Esophagus muscularis mucosa (tissue), 4 donors: ENCODE data around the gene ENOSF1. TPM values are rescaled to one million over a fixed set of nuclear protein-coding genes. Genes with fewer than 3 reads are reported as not detected.

ENCODE experiments used
- DNase-seq: peaks from one replicate; pipeline ENCODE4 v3.0.0-alpha.2; 2017; ENCODE audit errors: extremely low spot score
- H3K27ac ChIP-seq, 4 donors: fragments of 200-600 bp; sonication (generic); replicated peaks in 1 of 4; 1 replicate in 3 of 4; 2 replicates in 1 of 4; pipeline ENCODE4 v1.5.1; 2016 to 2019; ENCODE audit warnings: mild to moderate bottlenecking in 1 of 4
- H3K27me3 ChIP-seq, 4 donors: fragments of 200-600 bp; sonication (generic); one replicate each; pipeline versions ENCODE4 v1.5.1 to v1.6.0; 2016 to 2019
- H3K36me3 ChIP-seq, 4 donors: fragments of 200-600 bp; sonication (generic); one replicate each; pipeline ENCODE4 v1.5.1; 2016 to 2019
- H3K4me1 ChIP-seq, 4 donors: fragments of 200-600 bp; sonication (generic); one replicate each; pipeline ENCODE4 v1.5.1; 2016 to 2019
- H3K4me3 ChIP-seq, 4 donors: fragments of 200-600 bp; sonication (generic); 1 replicate in 2 of 4; 2 replicates in 2 of 4; pipeline ENCODE4 v1.5.1; 2016 to 2019; ENCODE audit warnings: mild to moderate bottlenecking in 4 of 4, moderate library complexity in 1 of 4
- H3K9me3 ChIP-seq, 4 donors: fragments of 200-600 bp; sonication (generic); 1 replicate in 3 of 4; 2 replicates in 1 of 4; pipeline ENCODE4 v1.5.1; 2016 to 2019
- CTCF ChIP-seq, 3 experiments: fragments of 200-600 bp in 2 of 3; fragments of 450-650 bp in 1 of 3; sonication (generic) in 2 of 3; IDR thresholded peaks; one replicate each; pipeline ENCODE4 v1.5.1; 2017 to 2019; ENCODE audit warnings: antibody characterized with exemption in 3 of 3, mild to moderate bottlenecking in 2 of 3, moderate library complexity in 1 of 3
- EP300 ChIP-seq: sonication (generic); formaldehyde crosslinking; IDR thresholded peaks from one replicate; pipeline ENCODE4 v1.6.1; 2017; ENCODE audit warnings: antibody characterized with exemption
- POLR2A ChIP-seq: fragments of 450-650 bp; IDR thresholded peaks from one replicate; pipeline ENCODE4 v1.6.1; 2017; ENCODE audit warnings: antibody characterized with exemption, moderate library complexity, mild to moderate bottlenecking, low read depth
- POLR2AphosphoS5 ChIP-seq, 2 donors: sonication (generic); formaldehyde crosslinking; IDR thresholded peaks; one replicate each; pipeline ENCODE4 v1.6.1; 2017; ENCODE audit warnings: antibody characterized with exemption in 2 of 2
- WGBS: methylation state at CpG from one replicate; pipeline ENCODE4 v1.1.5; 2018; 5-methylcytosine and 5-hydroxymethylcytosine counted together
- intact Hi-C: fragments of 100-400 bp; cut with DNase I; formaldehyde crosslinking; loops from one replicate; pipeline ENCODE4 v1.15.1; 2023
- total RNA-seq, 4 donors: library from RNA; depleted of rRNA; stranded (reverse); fragments of >200 nt; gene quantifications; one replicate each; pipeline versions ENCODE4 v1.1.0 to v1.2.1, GENCODE V29; 2016

The ENOSF1 gene
- total RNA-seq, 4 donors from 2014 or later, result 21.6 to 53.2 (median 26.1) TPM

GRCh38 chr18:675307-675706 lies 37.1 kb downstream of the ENOSF1 start:
- H3K9me3 ChIP-seq, result no peaks in the 10 kb centered on the region
- no peak for TF ChIP-seq POLR2AphosphoS5 (IDR thresholded peaks at IDR 0.05)
- TF ChIP-seq CTCF (IDR thresholded peaks at IDR 0.05), result no peak
- TF ChIP-seq EP300, result no peak
- TF ChIP-seq POLR2A, result no peak
- no peak overlapping the region for H3K4me3 ChIP-seq
- H3K27me3 ChIP-seq, result no peaks in the 10 kb centered on the region
- intact Hi-C loops, result no loop called here
- peaks cover 5 to 57% (median 36%) of the 10 kb centered on the region in 4 donors for H3K36me3 ChIP-seq
- no peak for DNase-seq
- H3K4me1 ChIP-seq, result peaks cover 5 to 42% (median 24%) of the 10 kb centered on the region in 4 donors
- 93% methylated on average over 6 of the region's 7 CpGs for WGBS
- H3K27ac ChIP-seq, result peak overlapping the region in 2 of 4 donors; percentile 57 to 64

- intact Hi-C loops, result no loop called here
- 42% methylated on average over 5 of the region's 5 CpGs for WGBS
- no peak overlapping the region for H3K4me3 ChIP-seq
- H3K4me1 ChIP-seq, result peaks cover 5 to 42% (median 24%) of the 10 kb centered on the region in 4 donors
- peak overlapping the region in 2 of 4 donors; percentile 57 to 64 for H3K27ac ChIP-seq
- peaks cover 5 to 64% (median 36%) of the 10 kb centered on the region in 4 donors for H3K36me3 ChIP-seq
- no peaks in the 10 kb centered on the region for H3K9me3 ChIP-seq
- TF ChIP-seq CTCF (IDR thresholded peaks at IDR 0.05) (no peak), EP300 (no peak), POLR2A (no peak), POLR2AphosphoS5 (IDR thresholded peaks at IDR 0.05) (no peak)
- no peak for DNase-seq
- no peaks in the 10 kb centered on the region for H3K27me3 ChIP-seq
Measured at GRCh38 chr18:673769-674168, 38.7 kb downstream of the ENOSF1 start.

GRCh38 chr18:673317-673716 lies 39.1 kb downstream of the ENOSF1 start:
- peaks cover 5 to 38% (median 24%) of the 10 kb centered on the region in 4 donors for H3K4me1 ChIP-seq
- H3K9me3 ChIP-seq, result no peaks in the 10 kb centered on the region
- no peak overlapping the region for H3K4me3 ChIP-seq
- 66% methylated on average over 3 of the region's 3 CpGs for WGBS
- no peaks in the 10 kb centered on the region for H3K27me3 ChIP-seq
- TF ChIP-seq POLR2AphosphoS5 (IDR thresholded peaks at IDR 0.05) (no peak), EP300 (no peak), POLR2A (no peak), CTCF (IDR thresholded peaks at IDR 0.05) (no peak)
- peaks cover 5 to 59% (median 34%) of the 10 kb centered on the region in 4 donors for H3K36me3 ChIP-seq
- peak overlapping the region in 2 of 4 donors; percentile 49 to 64 for H3K27ac ChIP-seq
- intact Hi-C loops, result no loop called here
- no peak for DNase-seq

GRCh38 chr18:671405-671804 lies 41.0 kb downstream of the ENOSF1 start:
- H3K27me3 ChIP-seq, result no peaks in the 10 kb centered on the region
- H3K4me3 ChIP-seq, result no peak overlapping the region
- no peak overlapping the region for H3K27ac ChIP-seq
- H3K36me3 ChIP-seq, result peaks cover 0 to 45% (median 22%) of the 10 kb centered on the region in 4 donors
- no peaks in the 10 kb centered on the region for H3K9me3 ChIP-seq
- no peak for DNase-seq
- H3K4me1 ChIP-seq, result peaks cover 5 to 32% (median 24%) of the 10 kb centered on the region in 4 donors
- intact Hi-C loops, result no loop called here
- TF ChIP-seq POLR2AphosphoS5 (IDR thresholded peaks at IDR 0.05) (no peak), CTCF (IDR thresholded peaks at IDR 0.05) (no peak), POLR2A (no peak), EP300 (no peak)
- WGBS, result 90% methylated on average over 1 of the region's 1 CpG

- TF ChIP-seq CTCF (IDR thresholded peaks at IDR 0.05) (no peak), EP300 (no peak), POLR2A (no peak), POLR2AphosphoS5 (IDR thresholded peaks at IDR 0.05) (no peak)
- Histone ChIP-seq H3K4me1 (peaks cover 5 to 32% (median 24%) of the 10 kb centered on the region in 4 donors), H3K4me3 (no peak overlapping the region), H3K27ac (no peak overlapping the region), H3K36me3 (peaks cover 0 to 41% (median 16%) of the 10 kb centered on the region in 4 donors), H3K9me3 (no peaks in the 10 kb centered on the region), H3K27me3 (no peaks in the 10 kb centered on the region)
- DNase-seq, result no peak
- WGBS, result 98% methylated on average over 11 of the region's 11 CpGs
- intact Hi-C loops, result no loop called here
Measured at GRCh38 chr18:670522-670921, 41.9 kb downstream of the ENOSF1 start.
